ENCODE results near the gene CFLAR. TPM values are rescaled to one million over a fixed set of nuclear protein-coding genes. Genes with fewer than 3 reads are reported as not detected.

Gene CFLAR
- total and polyA plus RNA-seq, 2 of the 13 experiments (the other 11 are each of a cell fraction or from before 2014, with no cell fraction given), result 43.8 to 92.1 TPM

- TF ChIP-seq ERF (CRISPR knock-in tag; IDR thresholded peaks at IDR 0.05) (peak; percentile 39), FOXP1 (IDR thresholded peaks at IDR 0.05) (no peak), FOXP1 (CRISPR knock-in tag; IDR thresholded peaks at IDR 0.05) (peak; percentile 64), PHF8 (CRISPR knock-in tag; IDR thresholded peaks at IDR 0.05) (peak; percentile 80), CAMTA2 (CRISPR knock-in tag; IDR thresholded peaks at IDR 0.05; ENCODE audit: borderline replicate concordance) (peak; percentile 98; the same call in 1 of the 2 replicates), POLR2AphosphoS2 (IDR thresholded peaks at IDR 0.05; ENCODE audit: low read depth, low read length) (no peak; the same call in 1 of the 2 replicates), IKZF4 (CRISPR knock-in tag; IDR thresholded peaks at IDR 0.05; ENCODE audit: borderline replicate concordance, low read depth, not compliant biosample characterization) (peak; percentile 32), PREB (CRISPR knock-in tag; IDR thresholded peaks at IDR 0.05) (0 out of 2 replicates have a peak, but pooled peaks have one; percentile 31), NCOA2 (CRISPR knock-in tag; IDR thresholded peaks at IDR 0.05) (peak; percentile 78), DMTF1 (CRISPR knock-in tag; IDR thresholded peaks at IDR 0.05) (no peak), ZNF652 (CRISPR knock-in tag; IDR thresholded peaks at IDR 0.05; ENCODE audit: borderline replicate concordance, low read depth) (0 out of 2 replicates have a peak, but pooled peaks have one; percentile 32), THAP9 (CRISPR knock-in tag; IDR thresholded peaks at IDR 0.05; ENCODE audit: borderline replicate concordance) (peak; percentile 67; the same call in 1 of the 2 replicates), ZNF124 (CRISPR knock-in tag; IDR thresholded peaks at IDR 0.05) (no peak; the same call in 1 of the 2 replicates)
- TF ChIP-seq, protein P1, sequence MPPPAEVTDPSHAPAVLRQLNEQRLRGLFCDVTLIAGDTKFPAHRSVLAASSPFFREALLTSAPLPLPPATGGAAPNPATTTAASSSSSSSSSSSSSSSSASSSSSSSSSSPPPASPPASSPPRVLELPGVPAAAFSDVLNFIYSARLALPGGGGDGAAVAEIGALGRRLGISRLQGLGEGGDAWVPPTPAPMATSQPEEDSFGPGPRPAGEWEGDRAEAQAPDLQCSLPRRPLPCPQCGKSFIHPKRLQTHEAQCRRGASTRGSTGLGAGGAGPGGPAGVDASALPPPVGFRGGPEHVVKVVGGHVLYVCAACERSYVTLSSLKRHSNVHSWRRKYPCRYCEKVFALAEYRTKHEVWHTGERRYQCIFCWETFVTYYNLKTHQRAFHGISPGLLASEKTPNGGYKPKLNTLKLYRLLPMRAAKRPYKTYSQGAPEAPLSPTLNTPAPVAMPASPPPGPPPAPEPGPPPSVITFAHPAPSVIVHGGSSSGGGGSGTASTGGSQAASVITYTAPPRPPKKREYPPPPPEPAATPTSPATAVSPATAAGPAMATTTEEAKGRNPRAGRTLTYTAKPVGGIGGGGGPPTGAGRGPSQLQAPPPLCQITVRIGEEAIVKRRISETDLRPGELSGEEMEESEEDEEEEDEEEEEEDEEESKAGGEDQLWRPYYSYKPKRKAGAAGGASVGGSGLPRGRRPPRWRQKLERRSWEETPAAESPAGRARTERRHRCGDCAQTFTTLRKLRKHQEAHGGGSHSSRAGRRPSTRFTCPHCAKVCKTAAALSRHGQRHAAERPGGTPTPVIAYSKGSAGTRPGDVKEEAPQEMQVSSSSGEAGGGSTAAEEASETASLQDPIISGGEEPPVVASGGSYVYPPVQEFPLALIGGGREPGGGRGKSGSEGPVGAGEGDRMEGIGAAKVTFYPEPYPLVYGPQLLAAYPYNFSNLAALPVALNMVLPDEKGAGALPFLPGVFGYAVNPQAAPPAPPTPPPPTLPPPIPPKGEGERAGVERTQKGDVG (CRISPR knock-in tag; IDR thresholded peaks at IDR 0.05; ENCODE audit: borderline replicate concordance), result peak; percentile 33; the same call in 1 of the 2 replicates
- TF ChIP-seq, protein P2, sequence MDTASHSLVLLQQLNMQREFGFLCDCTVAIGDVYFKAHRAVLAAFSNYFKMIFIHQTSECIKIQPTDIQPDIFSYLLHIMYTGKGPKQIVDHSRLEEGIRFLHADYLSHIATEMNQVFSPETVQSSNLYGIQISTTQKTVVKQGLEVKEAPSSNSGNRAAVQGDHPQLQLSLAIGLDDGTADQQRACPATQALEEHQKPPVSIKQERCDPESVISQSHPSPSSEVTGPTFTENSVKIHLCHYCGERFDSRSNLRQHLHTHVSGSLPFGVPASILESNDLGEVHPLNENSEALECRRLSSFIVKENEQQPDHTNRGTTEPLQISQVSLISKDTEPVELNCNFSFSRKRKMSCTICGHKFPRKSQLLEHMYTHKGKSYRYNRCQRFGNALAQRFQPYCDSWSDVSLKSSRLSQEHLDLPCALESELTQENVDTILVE (CRISPR knock-in tag; IDR thresholded peaks at IDR 0.05), result peak; percentile 75; the same call in 1 of the 2 replicates
- TF ChIP-seq, protein P3, sequence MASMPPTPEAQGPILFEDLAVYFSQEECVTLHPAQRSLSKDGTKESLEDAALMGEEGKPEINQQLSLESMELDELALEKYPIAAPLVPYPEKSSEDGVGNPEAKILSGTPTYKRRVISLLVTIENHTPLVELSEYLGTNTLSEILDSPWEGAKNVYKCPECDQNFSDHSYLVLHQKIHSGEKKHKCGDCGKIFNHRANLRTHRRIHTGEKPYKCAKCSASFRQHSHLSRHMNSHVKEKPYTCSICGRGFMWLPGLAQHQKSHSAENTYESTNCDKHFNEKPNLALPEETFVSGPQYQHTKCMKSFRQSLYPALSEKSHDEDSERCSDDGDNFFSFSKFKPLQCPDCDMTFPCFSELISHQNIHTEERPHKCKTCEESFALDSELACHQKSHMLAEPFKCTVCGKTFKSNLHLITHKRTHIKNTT (CRISPR knock-in tag; IDR thresholded peaks at IDR 0.05), result no peak
Observed at GRCh38 chr2:201116115-201116958, at the start of gene CFLAR (continued).
